ENCODE results near the gene ANKRD10. TPM values are rescaled to one million over a fixed set of nuclear protein-coding genes. Genes with fewer than 3 reads are reported as not detected.

The ANKRD10 gene
- total and polyA plus RNA-seq, 2 donors from 2014 or later = 64.9 to 159 TPM

GRCh38 chr13:110963554-110963970 is 48.7 kb upstream of the ANKRD10 start:
- no peak overlapping the region for H3K4me3 ChIP-seq (ENCODE audit: low read length in 3 of 3)
- H3K9ac ChIP-seq (ENCODE audit: low read length in 3 of 3) = no peak overlapping the region
- TF ChIP-seq CTCF (IDR thresholded peaks at IDR 0.05; ENCODE audit: borderline replicate concordance, extremely low read depth, insufficient read depth) = no peak
- DNase-seq = no peak
- H3K4me1 ChIP-seq (ENCODE audit: control insufficient read depth in 2 of 3, insufficient read depth in 2 of 3, low read depth in 1 of 3, low read length in 3 of 3) = no peaks in the 10 kb centered on the region
- H3K27ac ChIP-seq (ENCODE audit: low read depth in 2 of 2, low read length in 2 of 2) = no peak overlapping the region
- no peaks in the 10 kb centered on the region for H3K27me3 ChIP-seq (ENCODE audit: control insufficient read depth, insufficient read depth, low read length)
- intact Hi-C loops (cut with DNase I) = no loop called here
- H3K36me3 ChIP-seq (ENCODE audit: control insufficient read depth in 2 of 3, insufficient read depth in 3 of 3, low read length in 3 of 3) = no peaks in the 10 kb centered on the region
- peaks cover 0 to 19% (median 4%) of the 10 kb centered on the region in 3 donors for H3K9me3 ChIP-seq (ENCODE audit: control insufficient read depth in 2 of 3, insufficient read depth in 1 of 3, low read length in 3 of 3)
- no peak for FAIRE-seq

GRCh38 chr13:110961959-110962358 is 47.1 kb upstream of the ANKRD10 start:
- no peak for TF ChIP-seq CTCF (IDR thresholded peaks at IDR 0.05; ENCODE audit: borderline replicate concordance, extremely low read depth, insufficient read depth)
- no peak for FAIRE-seq

GRCh38 chr13:110960204-110960603 is 45.3 kb upstream of the ANKRD10 start:
- FAIRE-seq = no peak
- intact Hi-C loops (cut with DNase I) = no loop called here

More at GRCh38 chr13:110961959-110962358, 47.1 kb upstream of the ANKRD10 start:
- intact Hi-C loops (cut with DNase I) = no loop called here
- Histone ChIP-seq H3K36me3 (ENCODE audit: control insufficient read depth in 2 of 3, insufficient read depth in 3 of 3, low read length in 3 of 3) (no peaks in the 10 kb centered on the region), H3K9me3 (ENCODE audit: control insufficient read depth in 2 of 3, insufficient read depth in 1 of 3, low read length in 3 of 3) (peaks cover 0 to 19% (median 4%) of the 10 kb centered on the region in 3 donors), H3K4me1 (ENCODE audit: control insufficient read depth in 2 of 3, insufficient read depth in 2 of 3, low read depth in 1 of 3, low read length in 3 of 3) (no peaks in the 10 kb centered on the region), H3K4me3 (ENCODE audit: low read length in 3 of 3) (no peak overlapping the region), H3K9ac (ENCODE audit: low read length in 3 of 3) (no peak overlapping the region), H3K27me3 (ENCODE audit: control insufficient read depth, insufficient read depth, low read length) (no peaks in the 10 kb centered on the region), H3K27ac (ENCODE audit: low read depth in 2 of 2, low read length in 2 of 2) (no peak overlapping the region)
- no peak for DNase-seq

More at GRCh38 chr13:110960204-110960603, 45.3 kb upstream of the ANKRD10 start:
- no peak overlapping the region for H3K4me3 ChIP-seq (ENCODE audit: low read length in 3 of 3)
- peaks cover 0 to 11% (median 1%) of the 10 kb centered on the region in 3 donors for H3K9me3 ChIP-seq (ENCODE audit: control insufficient read depth in 2 of 3, insufficient read depth in 1 of 3, low read length in 3 of 3)
- no peak overlapping the region for H3K27ac ChIP-seq (ENCODE audit: low read depth in 2 of 2, low read length in 2 of 2)
- no peak for DNase-seq
- H3K36me3 ChIP-seq (ENCODE audit: control insufficient read depth in 2 of 3, insufficient read depth in 3 of 3, low read length in 3 of 3) = no peaks in the 10 kb centered on the region
- no peak overlapping the region for H3K9ac ChIP-seq (ENCODE audit: low read length in 3 of 3)
- TF ChIP-seq CTCF (IDR thresholded peaks at IDR 0.05; ENCODE audit: borderline replicate concordance, extremely low read depth, insufficient read depth) = no peak
- H3K27me3 ChIP-seq (ENCODE audit: control insufficient read depth, insufficient read depth, low read length) = no peaks in the 10 kb centered on the region
- H3K4me1 ChIP-seq (ENCODE audit: control insufficient read depth in 2 of 3, insufficient read depth in 2 of 3, low read depth in 1 of 3, low read length in 3 of 3) = no peaks in the 10 kb centered on the region
